ENCODE measurements around the gene SETBP1. TPM values are rescaled to one million over a fixed set of nuclear protein-coding genes. Genes with fewer than 3 reads are reported as not detected.

The SETBP1 gene
- total RNA-seq, 1 donor, result 2.6 TPM

DNA sequence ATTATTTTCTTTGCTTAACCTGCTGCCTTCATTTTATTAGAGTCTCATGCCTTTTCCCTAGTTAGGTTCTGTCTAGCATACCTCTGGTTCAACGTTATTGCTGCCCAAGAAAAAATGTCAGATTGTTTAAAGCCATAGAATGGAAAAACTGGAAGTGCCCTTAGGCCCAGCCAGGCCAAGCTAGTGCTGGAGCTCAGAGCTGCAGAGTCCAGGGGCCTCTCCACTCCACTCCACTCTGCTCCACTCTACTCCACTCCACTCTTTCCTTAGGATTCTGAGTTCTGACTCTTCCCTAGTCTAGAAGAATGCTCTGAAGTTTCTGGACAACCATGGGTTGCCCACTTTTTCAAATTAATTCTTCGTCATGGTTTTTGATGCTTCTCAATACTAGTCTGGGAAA lies 155.6 kb downstream of the SETBP1 start:
- no peak for DNase-seq (ENCODE audit: low read depth)
- TF ChIP-seq, protein P1, sequence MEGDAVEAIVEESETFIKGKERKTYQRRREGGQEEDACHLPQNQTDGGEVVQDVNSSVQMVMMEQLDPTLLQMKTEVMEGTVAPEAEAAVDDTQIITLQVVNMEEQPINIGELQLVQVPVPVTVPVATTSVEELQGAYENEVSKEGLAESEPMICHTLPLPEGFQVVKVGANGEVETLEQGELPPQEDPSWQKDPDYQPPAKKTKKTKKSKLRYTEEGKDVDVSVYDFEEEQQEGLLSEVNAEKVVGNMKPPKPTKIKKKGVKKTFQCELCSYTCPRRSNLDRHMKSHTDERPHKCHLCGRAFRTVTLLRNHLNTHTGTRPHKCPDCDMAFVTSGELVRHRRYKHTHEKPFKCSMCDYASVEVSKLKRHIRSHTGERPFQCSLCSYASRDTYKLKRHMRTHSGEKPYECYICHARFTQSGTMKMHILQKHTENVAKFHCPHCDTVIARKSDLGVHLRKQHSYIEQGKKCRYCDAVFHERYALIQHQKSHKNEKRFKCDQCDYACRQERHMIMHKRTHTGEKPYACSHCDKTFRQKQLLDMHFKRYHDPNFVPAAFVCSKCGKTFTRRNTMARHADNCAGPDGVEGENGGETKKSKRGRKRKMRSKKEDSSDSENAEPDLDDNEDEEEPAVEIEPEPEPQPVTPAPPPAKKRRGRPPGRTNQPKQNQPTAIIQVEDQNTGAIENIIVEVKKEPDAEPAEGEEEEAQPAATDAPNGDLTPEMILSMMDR (IDR thresholded peaks at IDR 0.05; ENCODE audit: insufficient read depth, low read depth, low read length), result no peak
- H3K4me3 ChIP-seq (ENCODE audit: low read depth, low read length), result no peak overlapping the region

DNA sequence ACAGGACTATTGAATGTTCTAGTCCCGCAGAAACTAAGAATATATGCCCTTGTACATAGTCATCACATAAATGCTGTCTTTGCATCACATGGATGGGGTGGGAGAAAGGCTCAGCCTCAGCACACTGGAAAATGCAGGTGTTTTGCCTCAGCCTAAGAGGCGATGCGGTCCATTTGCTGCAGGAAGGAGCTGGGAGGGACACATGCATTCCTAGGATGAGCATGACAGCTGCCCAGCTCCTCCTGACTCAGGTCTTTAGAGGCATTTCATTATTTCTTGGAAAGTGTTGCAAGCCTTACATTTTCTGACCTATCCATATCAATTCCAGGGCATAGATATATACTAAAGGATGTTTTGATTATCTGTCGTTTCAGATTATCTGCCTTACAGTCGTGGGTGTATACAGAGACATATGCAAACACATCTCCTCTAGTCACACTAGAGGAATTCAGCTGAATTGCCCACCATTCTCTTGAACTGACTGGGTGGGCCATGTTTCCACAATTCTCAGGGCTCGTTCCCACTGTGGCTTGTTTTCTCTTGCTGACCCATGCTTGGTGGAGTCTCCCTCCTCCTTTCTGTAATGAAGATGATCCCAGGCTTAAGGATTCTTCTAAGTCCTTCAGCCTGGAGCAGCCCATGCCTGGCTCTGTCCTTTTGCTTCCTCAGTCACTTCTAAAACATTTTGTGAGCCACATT lies 156.9 kb downstream of the SETBP1 start:
- H3K4me3 ChIP-seq (ENCODE audit: low read depth, low read length), result no peak overlapping the region
- TF ChIP-seq, protein P1 (IDR thresholded peaks at IDR 0.05; ENCODE audit: insufficient read depth, low read depth, low read length), result no peak
- DNase-seq (ENCODE audit: low read depth), result no peak

DNA sequence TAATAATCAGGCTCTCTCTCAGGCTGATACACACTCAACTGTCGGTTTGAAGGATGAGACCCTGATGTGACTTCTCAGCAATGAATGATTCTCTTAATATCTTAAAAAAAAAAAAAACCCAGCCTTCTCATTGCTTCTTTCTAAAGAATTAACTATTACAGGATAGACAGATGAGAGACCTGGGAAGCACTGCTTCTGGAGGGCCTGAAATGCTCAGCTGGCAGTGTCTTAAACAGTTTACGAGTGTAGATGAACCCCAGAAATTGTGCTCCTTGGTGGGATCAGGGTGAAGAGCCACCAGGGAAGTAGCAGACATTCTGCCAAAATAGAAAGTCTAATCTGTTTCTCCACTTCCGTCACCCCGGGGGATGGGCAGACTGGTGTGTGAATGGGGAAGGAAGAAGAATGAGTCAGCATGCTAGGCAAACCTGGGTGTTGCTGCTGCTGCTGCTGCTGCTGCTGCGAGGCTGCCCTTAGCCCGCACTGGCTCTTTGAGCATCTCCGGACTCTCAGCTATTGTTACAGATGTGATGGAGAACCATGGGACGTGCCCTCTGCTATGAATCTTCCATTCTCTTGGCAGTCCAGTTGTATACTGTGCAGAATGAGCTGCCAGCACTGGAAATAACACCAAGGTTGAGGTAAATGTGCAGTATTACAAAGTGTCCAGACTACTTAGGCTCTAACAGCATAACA lies 158.4 kb downstream of the SETBP1 start:
- DNase-seq (ENCODE audit: low read depth), result peak; percentile 56
- H3K4me3 ChIP-seq (ENCODE audit: low read depth, low read length), result no peak overlapping the region

DNA sequence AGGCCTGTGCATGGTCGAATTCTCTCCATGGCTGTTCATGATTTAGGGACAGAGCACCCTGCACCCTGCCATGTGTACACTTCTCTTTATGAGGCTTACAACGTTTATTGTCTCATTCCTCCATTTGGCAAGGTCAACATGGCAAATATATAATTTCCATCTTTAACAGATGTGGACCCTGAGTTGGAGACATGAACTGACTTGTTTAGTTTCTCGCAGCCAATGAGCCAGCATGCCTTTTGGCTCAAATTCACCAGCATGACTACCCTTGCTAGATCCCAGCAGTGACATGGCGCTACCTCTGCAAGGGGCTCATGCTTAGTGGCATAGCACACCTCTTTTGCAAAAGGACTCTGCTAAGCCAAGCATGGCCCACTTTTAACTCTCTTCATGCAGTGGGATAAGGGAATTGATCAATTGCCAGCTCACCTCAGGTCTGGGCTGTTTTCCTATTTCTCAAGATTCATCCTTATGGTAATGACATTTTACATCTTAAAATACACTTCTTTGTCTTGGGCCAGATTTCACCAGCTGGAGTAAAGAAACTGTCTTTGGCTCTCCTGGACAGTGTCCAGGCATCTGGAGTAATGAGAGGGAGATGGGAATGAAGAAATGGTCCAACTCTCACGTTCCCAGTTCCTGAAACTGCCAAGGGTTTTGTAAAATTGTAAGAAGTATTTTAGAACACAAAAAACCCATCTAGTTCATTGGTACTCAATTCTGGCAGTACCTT lies 159.5 kb downstream of the SETBP1 start:
- no peak for DNase-seq (ENCODE audit: low read depth)
- H3K4me3 ChIP-seq (ENCODE audit: low read depth, low read length), result no peak overlapping the region
- TF ChIP-seq, protein P1 (IDR thresholded peaks at IDR 0.05; ENCODE audit: insufficient read depth, low read depth, low read length), result no peak

More for the DNA sequence above, 158.4 kb downstream of the SETBP1 start:
- TF ChIP-seq, protein P1 (IDR thresholded peaks at IDR 0.05; ENCODE audit: insufficient read depth, low read depth, low read length), result no peak

DNA sequence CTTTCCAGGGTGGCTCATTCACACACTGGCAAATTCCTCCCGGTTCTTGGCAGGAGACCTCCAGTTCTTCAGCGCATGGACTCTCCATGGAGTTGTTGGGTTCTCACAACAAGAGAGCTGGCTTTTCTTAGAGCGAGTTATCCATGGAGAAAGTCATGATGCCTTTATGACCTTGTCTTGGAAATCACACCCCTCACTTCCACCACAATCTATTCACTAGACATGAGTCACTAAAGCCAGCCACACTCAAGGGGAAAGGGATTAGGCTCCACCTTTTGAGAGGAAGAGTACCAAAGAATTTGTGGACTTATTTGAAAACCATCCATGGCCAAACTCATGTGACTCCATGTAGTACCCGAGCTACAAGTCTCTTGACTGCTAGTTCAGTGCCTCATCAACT lies 160.5 kb downstream of the SETBP1 start:
- DNase-seq (ENCODE audit: low read depth), result no peak
- TF ChIP-seq, protein P1 (IDR thresholded peaks at IDR 0.05; ENCODE audit: insufficient read depth, low read depth, low read length), result no peak

DNA sequence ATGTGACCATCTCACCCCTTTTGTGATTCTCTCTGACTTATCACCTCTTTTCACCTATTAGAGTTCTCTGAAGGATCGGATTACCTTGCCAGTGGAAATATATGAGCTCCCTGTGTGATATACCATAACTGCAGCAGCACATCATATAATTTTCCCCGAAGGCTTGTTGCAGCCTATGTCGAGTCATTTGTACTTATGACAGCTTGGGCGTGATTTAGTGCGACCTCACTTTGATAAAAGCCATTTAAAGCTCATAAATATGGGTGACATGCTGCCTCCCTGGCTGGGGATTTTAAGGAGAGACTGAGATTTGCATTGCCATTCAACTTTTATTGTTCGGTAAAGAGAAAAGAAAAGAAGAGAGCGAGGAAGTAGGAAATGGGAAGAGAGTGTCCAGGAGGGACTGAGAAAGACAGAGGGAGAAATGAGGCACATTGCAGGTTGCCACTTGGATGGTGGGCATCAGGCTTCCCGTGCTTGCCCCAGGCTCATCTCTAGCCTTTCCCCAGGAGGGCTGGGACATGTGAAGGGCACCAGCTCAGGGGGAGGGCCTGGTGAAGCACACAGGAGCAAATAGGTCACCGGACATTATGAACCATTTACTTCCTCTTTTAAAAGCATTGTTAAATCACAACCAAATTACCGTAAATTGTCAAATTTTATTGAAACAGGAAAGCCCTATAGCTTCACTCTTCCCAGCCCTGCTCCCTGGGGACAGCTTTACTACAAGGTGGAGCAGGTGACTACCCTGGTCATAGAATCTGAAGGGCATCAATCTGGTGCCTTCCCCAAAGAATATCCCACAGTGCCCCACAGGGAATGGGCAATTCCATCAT lies 161.3 kb downstream of the SETBP1 start:
- no peak for DNase-seq (ENCODE audit: low read depth)
- TF ChIP-seq, protein P1 (IDR thresholded peaks at IDR 0.05; ENCODE audit: insufficient read depth, low read depth, low read length), result no peak
- no peak overlapping the region for H3K4me3 ChIP-seq (ENCODE audit: low read depth, low read length)

More for the DNA sequence above, 160.5 kb downstream of the SETBP1 start:
- no peak overlapping the region for H3K4me3 ChIP-seq (ENCODE audit: low read depth, low read length)
